ENCODE data around the gene AQP12B.
"Not testable (repeated sequence)": the region's sequence is repeated elsewhere in the genome, so short reads cannot be mapped to it uniquely, and the experiment has no call there.

Gene AQP12B

GRCh38 chr2:240682431-240683224, at the start of gene AQP12B:
Gene AQP12B (minus strand): TSS chr2:240682885. CDS start chr2:240682837, 48 bp downstream.
- DNase-seq, result not testable (repeated sequence)

DNA sequence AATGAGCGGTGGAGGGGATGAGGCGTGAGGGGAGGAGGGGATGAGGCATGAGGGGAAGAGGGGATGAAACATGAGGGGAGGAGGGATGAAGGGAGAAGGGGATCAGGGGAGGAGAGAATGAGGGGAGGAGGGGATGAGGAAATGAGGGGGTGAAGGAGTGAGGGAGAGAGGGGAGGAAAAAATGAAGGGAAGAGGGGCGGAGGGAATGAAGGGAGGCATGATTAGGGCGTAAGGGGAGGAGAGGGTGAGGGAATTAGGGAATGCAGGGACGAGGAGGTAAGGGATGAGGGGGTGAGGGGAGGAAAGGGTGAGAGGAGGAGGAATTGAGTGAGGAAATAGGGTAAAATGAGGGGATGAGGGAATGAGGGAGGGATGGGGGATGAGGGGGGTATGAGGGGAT, 49.5 kb upstream of the AQP12B start:
- DNase-seq, result no peak

GRCh38 chr2:240731178-240731545, 48.5 kb upstream of the AQP12B start:
- no peak for DNase-seq

GRCh38 chr2:240730501-240731177, 48.0 kb upstream of the AQP12B start:
- DNase-seq, result no peak

- no peak for DNase-seq
These were observed 46.1 kb upstream of the AQP12B start for GRCh38 chr2:240728827-240729226.

- no peak for DNase-seq
These were observed 45.7 kb upstream of the AQP12B start for GRCh38 chr2:240728361-240728760.

DNA sequence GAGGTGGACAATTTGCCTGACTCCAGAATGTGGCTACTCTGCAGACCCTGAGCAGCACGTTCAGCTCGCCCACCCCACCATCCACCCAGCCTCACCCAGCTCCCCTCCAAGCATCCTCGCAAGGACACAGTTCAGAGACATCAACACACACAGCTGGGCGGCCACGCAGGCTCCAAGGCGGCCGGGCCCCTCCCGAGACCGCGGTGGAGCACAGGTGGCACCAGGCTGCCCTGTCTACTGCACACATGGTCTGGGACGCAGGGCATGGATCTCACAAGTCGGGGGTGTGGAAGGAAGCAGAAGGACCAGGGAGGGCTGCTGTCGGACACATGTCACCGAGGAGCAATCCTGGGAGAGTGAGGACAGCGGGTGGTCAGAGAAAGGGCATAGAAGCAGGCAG, 45.2 kb upstream of the AQP12B start:
- DNase-seq, result no peak

DNA sequence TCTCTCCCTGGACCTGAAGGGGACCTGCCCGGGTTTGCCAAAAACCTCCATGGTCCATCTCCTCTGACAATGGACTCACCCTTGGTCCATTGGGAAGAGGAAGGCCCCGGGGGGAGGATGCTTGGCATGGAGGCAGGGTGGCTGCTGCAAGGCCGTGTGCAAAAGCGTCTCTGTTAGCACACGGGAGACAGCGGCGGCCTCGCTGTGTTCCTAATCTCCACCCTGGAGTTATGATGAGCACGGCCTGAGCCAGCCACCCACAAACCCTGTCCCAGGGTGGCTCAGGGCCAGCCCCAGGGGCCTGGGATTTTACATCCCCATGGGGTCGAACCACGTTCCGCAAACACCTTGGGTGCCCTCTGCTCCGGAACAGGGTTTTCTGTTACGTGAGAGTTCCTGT, 44.8 kb upstream of the AQP12B start:
- no peak for DNase-seq

DNA sequence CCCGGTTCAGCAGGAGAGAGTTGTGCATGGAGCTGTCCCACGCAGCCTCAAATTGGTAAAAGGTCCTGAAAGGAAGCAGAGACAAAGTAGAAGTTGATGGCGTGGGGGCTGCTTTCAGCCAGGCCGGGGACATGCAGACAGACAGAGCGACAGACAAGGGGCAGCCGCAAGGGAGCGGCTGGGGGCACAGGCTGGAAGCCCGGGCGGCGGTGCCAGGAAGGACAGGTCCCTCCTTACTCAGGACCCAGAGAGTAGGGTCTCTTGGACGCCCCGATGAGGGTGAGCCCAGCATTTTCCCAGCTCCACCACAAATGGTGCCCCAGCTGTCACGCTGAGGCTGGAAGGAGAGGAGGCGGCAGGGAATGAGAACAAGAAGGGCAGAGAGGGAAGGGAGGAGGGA, 44.2 kb upstream of the AQP12B start:
- no peak for DNase-seq

- DNase-seq, result no peak
These were observed 43.0 kb upstream of the AQP12B start for GRCh38 chr2:240725671-240726070.

- no peak for DNase-seq
These were observed 42.6 kb upstream of the AQP12B start for GRCh38 chr2:240725266-240725665.

DNA sequence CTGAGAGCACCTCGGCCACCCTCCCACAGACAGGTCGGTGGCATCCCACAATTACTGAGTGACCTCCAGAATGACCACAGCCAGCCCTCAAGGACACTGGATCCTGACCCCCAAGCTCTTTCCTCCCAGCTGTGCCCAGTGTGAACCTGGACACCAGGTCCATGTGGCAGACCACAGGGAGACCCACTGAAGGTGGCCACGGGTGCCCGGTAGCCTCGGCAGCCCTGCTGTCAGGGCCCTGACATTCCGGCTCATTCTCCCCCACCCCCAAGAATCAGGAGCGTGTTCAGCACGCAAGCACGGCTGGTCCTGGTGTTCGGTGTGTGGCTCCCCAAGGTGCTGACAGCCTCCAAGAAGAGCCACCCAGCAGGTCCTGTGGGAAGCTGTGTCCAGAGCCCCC, 41.7 kb upstream of the AQP12B start:
- no peak for DNase-seq

- DNase-seq, result no peak
These were observed 41.2 kb upstream of the AQP12B start for GRCh38 chr2:240723851-240724250.

GRCh38 chr2:240722796-240723735, 40.4 kb upstream of the AQP12B start:
- DNase-seq, result no peak

DNA sequence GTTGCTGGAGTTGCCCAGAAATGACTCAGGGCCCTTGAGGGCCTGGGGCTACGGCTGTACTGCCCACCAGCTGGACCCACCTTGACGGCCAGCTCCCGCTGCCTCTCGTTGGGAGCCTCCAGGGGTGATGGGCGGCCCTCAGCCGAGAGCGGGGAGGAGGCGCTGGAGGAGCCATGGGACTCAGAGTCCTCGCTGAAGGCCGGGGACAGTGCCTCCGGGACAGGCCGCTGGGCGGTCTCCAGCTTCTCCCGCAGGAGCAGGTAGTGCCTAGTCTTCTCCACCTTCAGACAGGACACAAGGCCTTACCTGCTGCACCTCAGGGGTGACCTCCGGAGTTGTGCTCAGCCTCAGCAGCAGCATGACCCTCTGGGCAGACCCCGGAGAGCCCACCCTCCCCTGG, 39.7 kb upstream of the AQP12B start:
- DNase-seq, result no peak

DNA sequence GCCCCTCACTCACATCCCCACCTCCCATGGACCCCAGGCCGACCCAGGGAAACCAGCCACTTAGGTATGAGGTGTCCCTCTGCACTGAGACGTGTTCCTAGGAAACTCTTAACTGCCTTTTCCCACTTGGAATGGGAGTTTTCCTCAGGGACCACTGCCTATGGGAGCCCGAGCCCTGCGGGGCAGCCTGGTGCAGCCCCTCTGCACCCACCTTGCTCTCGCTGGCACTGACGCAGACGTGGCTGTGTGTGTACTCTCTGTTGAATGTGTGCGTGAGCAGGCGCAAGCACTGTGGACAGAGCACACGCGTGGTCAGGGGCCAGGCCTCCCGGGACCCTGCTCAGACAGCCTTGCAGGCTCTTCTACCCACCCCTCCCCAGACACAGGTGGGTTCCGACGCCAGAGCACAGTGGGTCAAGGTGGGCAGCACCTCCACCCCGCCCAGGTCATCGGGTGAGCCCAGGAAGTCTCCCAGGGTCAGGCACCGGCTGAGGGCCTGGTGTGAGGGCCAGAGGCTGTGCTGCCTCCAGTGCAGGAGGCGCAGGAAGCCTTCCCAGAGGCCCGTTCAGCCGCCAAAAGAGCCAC, 39.0 kb upstream of the AQP12B start:
- no peak for DNase-seq

- no peak for DNase-seq
These were observed 38.3 kb upstream of the AQP12B start for GRCh38 chr2:240720686-240721595.

GRCh38 chr2:240719676-240720545, 37.2 kb upstream of the AQP12B start:
- no peak for DNase-seq

- DNase-seq, result no peak
These were observed 36.3 kb upstream of the AQP12B start for GRCh38 chr2:240718896-240719490.

Measured in NCI-H1436 treated with DMSO at 0.1 percent for 48 hours (cell line).